Measurements from ENCODE around the gene PLCB1. TPM values are rescaled to one million over a fixed set of nuclear protein-coding genes. Genes with fewer than 3 reads are reported as not detected.

Gene PLCB1
- total RNA-seq, 4 donors from 2014 or later, result 7.2 to 28.1 (median 9.6) TPM

DNA sequence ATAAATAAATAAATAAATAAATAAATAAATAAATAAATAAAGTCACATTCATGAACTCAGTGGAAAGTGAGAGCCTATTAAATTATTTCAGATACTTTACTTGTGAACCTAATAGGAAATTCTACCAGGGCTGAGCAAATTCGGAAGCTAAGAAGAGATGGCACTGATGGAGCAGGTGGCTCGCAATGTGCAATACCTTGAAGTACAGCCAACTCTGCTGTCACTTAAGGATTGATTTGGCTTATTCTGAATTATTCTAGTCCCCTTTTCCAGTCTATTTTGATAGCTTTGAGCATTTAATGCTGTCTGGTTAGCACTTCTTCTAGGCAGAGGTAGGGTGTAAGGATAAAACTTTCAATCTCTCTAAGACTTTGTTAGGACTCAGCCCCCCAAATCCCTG lies 541.0 kb downstream of the PLCB1 start:
- TF ChIP-seq, protein P1, sequence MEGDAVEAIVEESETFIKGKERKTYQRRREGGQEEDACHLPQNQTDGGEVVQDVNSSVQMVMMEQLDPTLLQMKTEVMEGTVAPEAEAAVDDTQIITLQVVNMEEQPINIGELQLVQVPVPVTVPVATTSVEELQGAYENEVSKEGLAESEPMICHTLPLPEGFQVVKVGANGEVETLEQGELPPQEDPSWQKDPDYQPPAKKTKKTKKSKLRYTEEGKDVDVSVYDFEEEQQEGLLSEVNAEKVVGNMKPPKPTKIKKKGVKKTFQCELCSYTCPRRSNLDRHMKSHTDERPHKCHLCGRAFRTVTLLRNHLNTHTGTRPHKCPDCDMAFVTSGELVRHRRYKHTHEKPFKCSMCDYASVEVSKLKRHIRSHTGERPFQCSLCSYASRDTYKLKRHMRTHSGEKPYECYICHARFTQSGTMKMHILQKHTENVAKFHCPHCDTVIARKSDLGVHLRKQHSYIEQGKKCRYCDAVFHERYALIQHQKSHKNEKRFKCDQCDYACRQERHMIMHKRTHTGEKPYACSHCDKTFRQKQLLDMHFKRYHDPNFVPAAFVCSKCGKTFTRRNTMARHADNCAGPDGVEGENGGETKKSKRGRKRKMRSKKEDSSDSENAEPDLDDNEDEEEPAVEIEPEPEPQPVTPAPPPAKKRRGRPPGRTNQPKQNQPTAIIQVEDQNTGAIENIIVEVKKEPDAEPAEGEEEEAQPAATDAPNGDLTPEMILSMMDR (IDR thresholded peaks at IDR 0.05), result no peak
- no peak for TF ChIP-seq POLR2A (IDR thresholded peaks at IDR 0.05)
- no peaks in the 10 kb centered on the region for H3K27me3 ChIP-seq
- no peaks in the 10 kb centered on the region for H3K36me3 ChIP-seq
- no peak for DNase-seq
- no peak overlapping the region for H3K4me3 ChIP-seq
- H3K9me3 ChIP-seq, result no peaks in the 10 kb centered on the region
- H3K4me1 ChIP-seq, result no peaks in the 10 kb centered on the region
- no peak overlapping the region for H3K27ac ChIP-seq

DNA sequence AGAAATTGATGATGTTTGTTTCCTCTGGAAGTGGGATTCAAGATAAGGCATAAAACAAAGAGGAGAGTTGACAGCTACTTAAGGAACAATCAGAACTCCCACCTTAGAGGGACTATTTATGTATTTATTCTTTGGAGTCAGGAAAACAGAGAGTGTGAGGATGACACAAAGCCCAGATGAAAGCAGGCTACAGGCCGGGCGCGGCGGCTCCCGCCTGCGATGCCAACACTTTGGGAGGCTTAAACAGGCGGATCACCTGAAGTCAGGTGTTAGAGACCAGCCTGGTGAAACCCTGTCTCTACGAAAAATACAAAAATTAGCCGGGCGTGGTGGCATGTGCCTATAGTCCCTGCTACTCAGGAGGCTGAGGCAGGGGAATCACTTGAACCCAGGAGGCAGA lies 543.8 kb downstream of the PLCB1 start:
- no peak for DNase-seq
- no peaks in the 10 kb centered on the region for H3K27me3 ChIP-seq
- H3K4me3 ChIP-seq, result no peak overlapping the region
- H3K36me3 ChIP-seq, result no peaks in the 10 kb centered on the region
- H3K4me1 ChIP-seq, result no peaks in the 10 kb centered on the region
- no peak overlapping the region for H3K27ac ChIP-seq
- H3K9me3 ChIP-seq, result no peaks in the 10 kb centered on the region
- TF ChIP-seq, protein P1 (IDR thresholded peaks at IDR 0.05), result no peak
- TF ChIP-seq POLR2A (IDR thresholded peaks at IDR 0.05), result no peak

DNA sequence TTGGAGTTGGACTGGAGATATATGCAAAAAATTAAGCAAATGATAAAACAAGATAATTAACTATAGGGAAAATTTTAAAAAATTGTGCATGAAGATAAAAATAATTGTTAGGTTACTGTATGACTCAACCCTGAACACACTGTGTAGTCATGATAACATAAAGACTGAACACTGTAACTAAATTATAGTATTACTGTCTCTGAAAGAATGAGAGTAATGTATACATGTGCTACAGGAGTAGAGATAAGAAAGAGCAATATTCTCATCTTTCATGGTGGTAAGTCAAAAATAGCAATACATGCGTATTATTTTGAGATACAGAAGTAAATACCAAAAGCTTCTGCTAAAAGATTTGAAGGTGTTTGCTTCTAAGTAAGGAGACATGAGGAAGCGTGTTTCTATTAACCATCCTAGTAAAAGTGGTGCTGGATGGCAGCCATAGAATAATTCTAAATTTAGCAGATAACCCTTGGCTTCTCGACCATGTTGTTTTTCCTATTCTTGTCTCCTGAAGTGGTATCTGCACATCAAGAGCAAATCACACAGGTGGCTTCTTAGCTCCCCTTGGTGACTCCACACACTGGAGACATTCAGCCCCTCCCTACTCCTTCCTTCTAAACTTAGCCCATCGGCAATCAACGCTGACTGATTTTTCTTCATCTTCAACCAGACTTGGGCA lies 546.2 kb downstream of the PLCB1 start:
- no peaks in the 10 kb centered on the region for H3K36me3 ChIP-seq
- H3K9me3 ChIP-seq, result no peaks in the 10 kb centered on the region
- DNase-seq, result no peak
- TF ChIP-seq, protein P1 (IDR thresholded peaks at IDR 0.05), result no peak
- no peak for TF ChIP-seq POLR2A (IDR thresholded peaks at IDR 0.05)
- H3K4me3 ChIP-seq, result no peak overlapping the region
- no peaks in the 10 kb centered on the region for H3K4me1 ChIP-seq
- no peak overlapping the region for H3K27ac ChIP-seq
- H3K27me3 ChIP-seq, result no peaks in the 10 kb centered on the region

DNA sequence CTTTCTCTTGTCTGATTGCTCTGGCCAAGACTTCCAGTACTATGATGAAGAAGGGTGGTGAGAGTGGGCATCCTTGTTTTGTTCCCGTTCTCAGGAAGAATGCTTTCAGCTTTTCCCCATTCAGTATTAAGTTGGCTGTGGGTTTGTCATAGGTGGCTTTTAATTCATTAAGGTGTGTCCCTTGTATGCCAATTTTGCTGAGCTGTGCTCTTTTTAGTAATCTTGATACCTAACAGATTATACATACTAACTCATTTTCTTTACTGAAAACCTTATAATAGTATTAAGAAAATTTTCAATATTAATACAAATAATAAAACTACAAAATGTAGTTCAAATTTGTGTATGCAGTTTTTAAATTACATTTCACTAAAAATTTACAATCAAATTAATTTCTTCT lies 557.3 kb downstream of the PLCB1 start:
- Histone ChIP-seq H3K27me3 (no peaks in the 10 kb centered on the region), H3K36me3 (no peaks in the 10 kb centered on the region), H3K27ac (no peak overlapping the region), H3K9me3 (peaks cover 0 to 7% (median 0%) of the 10 kb centered on the region in 4 donors), H3K4me1 (no peaks in the 10 kb centered on the region), H3K4me3 (no peak overlapping the region)
- no peak for TF ChIP-seq POLR2A (IDR thresholded peaks at IDR 0.05)
- TF ChIP-seq, protein P1 (IDR thresholded peaks at IDR 0.05), result no peak
- no peak for DNase-seq

DNA sequence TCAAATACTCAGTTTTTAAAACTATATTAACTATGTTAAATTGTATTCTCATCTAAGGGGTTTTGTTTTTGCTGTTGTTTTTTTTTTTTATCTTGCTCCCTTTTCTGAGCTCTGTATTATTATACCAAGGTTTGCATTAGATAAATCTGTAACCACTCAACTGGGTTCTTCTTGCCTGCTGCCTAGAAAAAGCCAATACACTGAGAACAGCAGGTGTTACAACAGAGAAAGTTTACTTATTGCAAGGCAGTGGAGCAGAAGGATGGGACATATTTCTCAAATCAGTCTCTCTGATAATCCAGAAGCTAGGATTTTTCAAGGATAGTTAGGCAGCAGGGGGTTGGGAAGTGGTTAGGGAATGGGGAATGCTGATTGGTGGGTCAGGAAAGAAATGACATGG lies 558.0 kb downstream of the PLCB1 start:
- H3K27ac ChIP-seq, result no peak overlapping the region
- no peak overlapping the region for H3K4me3 ChIP-seq
- no peak for DNase-seq
- TF ChIP-seq POLR2A (IDR thresholded peaks at IDR 0.05), result no peak
- TF ChIP-seq, protein P1 (IDR thresholded peaks at IDR 0.05), result no peak
- no peaks in the 10 kb centered on the region for H3K4me1 ChIP-seq
- H3K36me3 ChIP-seq, result no peaks in the 10 kb centered on the region
- no peaks in the 10 kb centered on the region for H3K27me3 ChIP-seq
- peaks cover 0 to 7% (median 0%) of the 10 kb centered on the region in 4 donors for H3K9me3 ChIP-seq

Measured in Peyer's patch (tissue), 4 donors.